Endothelial cell of umbilical vein (primary cell): ENCODE results near the gene COL20A1.

Source experiments
- TF ChIP-seq, protein P1 (sequence below): IDR thresholded peaks from 2 replicates; pipeline ENCODE4 v1.6.1; 2011; ENCODE audit not compliant: insufficient read depth, insufficient read length
- TF ChIP-seq, protein P2 (sequence below), 2 donors: IDR thresholded peaks; 1 replicate in 1 of 2; 2 replicates in 1 of 2; pipeline ENCODE4 v1.5.1; 2011; ENCODE audit warnings: low read length in 2 of 2, mild to moderate bottlenecking in 2 of 2, moderate library complexity in 2 of 2, control low read depth in 1 of 2, inconsistent platforms in 1 of 2, low read depth in 1 of 2; ENCODE audit not compliant: insufficient read depth in 1 of 2; ENCODE audit errors: extremely low read depth in 1 of 2

DNA sequence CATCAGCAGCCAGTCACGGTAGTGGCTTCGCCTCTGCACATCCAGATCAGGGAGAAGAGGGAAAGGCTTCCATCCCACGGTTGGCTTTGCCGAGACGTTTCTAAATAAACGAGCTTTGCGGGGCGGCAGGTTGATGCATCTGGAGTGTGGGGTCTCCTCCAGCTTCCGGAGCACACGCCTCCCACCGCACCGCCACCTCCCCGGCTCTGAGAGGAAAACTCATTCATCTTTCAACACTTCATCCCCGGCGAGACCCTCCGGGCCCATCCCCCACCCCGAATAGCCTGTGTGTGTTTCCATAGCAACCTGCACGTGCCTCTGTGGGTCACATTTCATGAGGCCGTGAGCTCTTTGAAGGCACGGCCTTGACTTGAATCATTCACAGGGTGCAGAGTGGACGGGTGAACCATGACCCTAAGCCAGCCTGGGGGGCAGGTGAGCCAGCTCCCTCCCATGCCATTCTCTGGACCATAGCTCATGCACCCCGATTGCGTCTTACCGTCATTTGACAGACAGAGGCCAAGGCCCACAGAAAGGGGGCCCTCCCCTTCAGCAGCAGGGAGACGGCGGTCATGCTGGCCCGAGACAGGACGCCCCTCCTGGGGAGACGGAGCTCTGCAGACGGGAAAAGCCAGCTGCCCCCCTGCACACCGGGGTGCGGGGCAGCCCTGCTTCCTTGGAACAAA lies 84.4 kb downstream of the COL20A1 start:
- TF ChIP-seq, protein P1, sequence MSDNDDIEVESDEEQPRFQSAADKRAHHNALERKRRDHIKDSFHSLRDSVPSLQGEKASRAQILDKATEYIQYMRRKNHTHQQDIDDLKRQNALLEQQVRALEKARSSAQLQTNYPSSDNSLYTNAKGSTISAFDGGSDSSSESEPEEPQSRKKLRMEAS = no peak
- TF ChIP-seq, protein P2, sequence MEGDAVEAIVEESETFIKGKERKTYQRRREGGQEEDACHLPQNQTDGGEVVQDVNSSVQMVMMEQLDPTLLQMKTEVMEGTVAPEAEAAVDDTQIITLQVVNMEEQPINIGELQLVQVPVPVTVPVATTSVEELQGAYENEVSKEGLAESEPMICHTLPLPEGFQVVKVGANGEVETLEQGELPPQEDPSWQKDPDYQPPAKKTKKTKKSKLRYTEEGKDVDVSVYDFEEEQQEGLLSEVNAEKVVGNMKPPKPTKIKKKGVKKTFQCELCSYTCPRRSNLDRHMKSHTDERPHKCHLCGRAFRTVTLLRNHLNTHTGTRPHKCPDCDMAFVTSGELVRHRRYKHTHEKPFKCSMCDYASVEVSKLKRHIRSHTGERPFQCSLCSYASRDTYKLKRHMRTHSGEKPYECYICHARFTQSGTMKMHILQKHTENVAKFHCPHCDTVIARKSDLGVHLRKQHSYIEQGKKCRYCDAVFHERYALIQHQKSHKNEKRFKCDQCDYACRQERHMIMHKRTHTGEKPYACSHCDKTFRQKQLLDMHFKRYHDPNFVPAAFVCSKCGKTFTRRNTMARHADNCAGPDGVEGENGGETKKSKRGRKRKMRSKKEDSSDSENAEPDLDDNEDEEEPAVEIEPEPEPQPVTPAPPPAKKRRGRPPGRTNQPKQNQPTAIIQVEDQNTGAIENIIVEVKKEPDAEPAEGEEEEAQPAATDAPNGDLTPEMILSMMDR (IDR thresholded peaks at IDR 0.05; ENCODE audit: extremely low read depth in 1 of 2, insufficient read depth in 1 of 2, low read depth in 1 of 2, low read length in 2 of 2) = no peak
